Measurements from ENCODE around the gene SLC35D1. TPM values are rescaled to one million over a fixed set of nuclear protein-coding genes. Genes with fewer than 3 reads are reported as not detected.

SLC35D1 gene
- total RNA-seq, 3 donors from 2014 or later: 17.3 to 24.5 (median 21.9) TPM

Other genes with a start within 250 kb of the SLC35D1 start
- gene DNAI4, start 129.3 kb downstream of the SLC35D1 start, total RNA-seq: 1 to 10 TPM; 1.2 to 2.6 (median 1.3) TPM
- 10 to 100 TPM; 60.5 to 70.1 (median 64.2) TPM for gene MIER1, start 129.2 kb downstream of the SLC35D1 start, total RNA-seq
- under 1 TPM in 2 of 3 donors, not detected in 1; 0.11 to 0.25 TPM for gene C1orf141, start 80.8 kb upstream of the SLC35D1 start, total RNA-seq
- gene IL23R, start 112.3 kb upstream of the SLC35D1 start, total RNA-seq: 10 to 100 TPM in 1 of 3 donors, 1 to 10 TPM in 2; 7.5 to 14.4 (median 8.6) TPM